HG03196 (cell line): ENCODE results near the gene PARP9.
"Not testable (repeated sequence)": the region's sequence is repeated elsewhere in the genome, so short reads cannot be mapped to it uniquely, and the experiment has no call there.

Experiments used
- ATAC-seq: cut with Tn5 transposase; IDR thresholded peaks from one replicate; pipeline ENCODE4 v1.9.1; 2021; ENCODE audit not compliant: unreplicated experiment

The PARP9 gene

GRCh38 chr3:122576174-122576940 is 12.3 kb upstream of the PARP9 start:
- ATAC-seq: peak; percentile 82

- no peak for ATAC-seq
Observed at GRCh38 chr3:122572940-122573412, 8.9 kb upstream of the PARP9 start.

- no peak for ATAC-seq
Observed at GRCh38 chr3:122568755-122569154, 4.7 kb upstream of the PARP9 start.

- ATAC-seq: not testable (repeated sequence)
Observed at GRCh38 chr3:122568131-122568530, 4.0 kb upstream of the PARP9 start.

GRCh38 chr3:122563717-122564025 is 429 bp downstream of the PARP9 start:
- ATAC-seq: peak; percentile 17

- ATAC-seq: no peak
Observed at GRCh38 chr3:122562923-122563716, 980 bp downstream of the PARP9 start.

GRCh38 chr3:122560680-122561079 is 3.4 kb downstream of the PARP9 start:
- ATAC-seq: no peak

- no peak for ATAC-seq
Observed at GRCh38 chr3:122559906-122560305, 4.2 kb downstream of the PARP9 start.

GRCh38 chr3:122558605-122559004 is 5.5 kb downstream of the PARP9 start:
- no peak for ATAC-seq

GRCh38 chr3:122557356-122557755 is 6.7 kb downstream of the PARP9 start:
- ATAC-seq: no peak

GRCh38 chr3:122555275-122556071 is 8.6 kb downstream of the PARP9 start:
- ATAC-seq: no peak

GRCh38 chr3:122553171-122553570 is 10.9 kb downstream of the PARP9 start:
- no peak for ATAC-seq

- ATAC-seq: no peak
Observed at GRCh38 chr3:122548619-122549018, 15.5 kb downstream of the PARP9 start.

- no peak for ATAC-seq
Observed at GRCh38 chr3:122548076-122548475, 16.0 kb downstream of the PARP9 start.

GRCh38 chr3:122546151-122546550 is 17.9 kb downstream of the PARP9 start:
- no peak for ATAC-seq

GRCh38 chr3:122538956-122539490 is 25.1 kb downstream of the PARP9 start:
- no peak for ATAC-seq

GRCh38 chr3:122536632-122537001 is 27.5 kb downstream of the PARP9 start:
- ATAC-seq: no peak

- no peak for ATAC-seq
Observed at GRCh38 chr3:122535964-122536631, 28.0 kb downstream of the PARP9 start.

GRCh38 chr3:122533931-122534334 is 30.2 kb downstream of the PARP9 start:
- peak; percentile 98 for ATAC-seq

GRCh38 chr3:122533480-122533879 is 30.6 kb downstream of the PARP9 start:
- no peak for ATAC-seq

- ATAC-seq: no peak
Observed at GRCh38 chr3:122530164-122530563, 33.9 kb downstream of the PARP9 start.
